Neural progenitor cell (in vitro differentiated cells): ENCODE results near the gene TPT1.

Experiments
- EZH2phosphoT487 ChIP-seq: fragments of 200-600 bp; sonication (generic); IDR thresholded peaks from 2 replicates; pipeline ENCODE4 v1.6.1; 2017; ENCODE audit warnings: antibody characterized with exemption
- TF ChIP-seq, protein P1 (sequence below): fragments of 200-600 bp; sonication (generic); IDR thresholded peaks from 2 replicates; pipeline ENCODE4 v1.5.1; 2017; ENCODE audit warnings: antibody characterized with exemption, mild to moderate bottlenecking

DNA sequence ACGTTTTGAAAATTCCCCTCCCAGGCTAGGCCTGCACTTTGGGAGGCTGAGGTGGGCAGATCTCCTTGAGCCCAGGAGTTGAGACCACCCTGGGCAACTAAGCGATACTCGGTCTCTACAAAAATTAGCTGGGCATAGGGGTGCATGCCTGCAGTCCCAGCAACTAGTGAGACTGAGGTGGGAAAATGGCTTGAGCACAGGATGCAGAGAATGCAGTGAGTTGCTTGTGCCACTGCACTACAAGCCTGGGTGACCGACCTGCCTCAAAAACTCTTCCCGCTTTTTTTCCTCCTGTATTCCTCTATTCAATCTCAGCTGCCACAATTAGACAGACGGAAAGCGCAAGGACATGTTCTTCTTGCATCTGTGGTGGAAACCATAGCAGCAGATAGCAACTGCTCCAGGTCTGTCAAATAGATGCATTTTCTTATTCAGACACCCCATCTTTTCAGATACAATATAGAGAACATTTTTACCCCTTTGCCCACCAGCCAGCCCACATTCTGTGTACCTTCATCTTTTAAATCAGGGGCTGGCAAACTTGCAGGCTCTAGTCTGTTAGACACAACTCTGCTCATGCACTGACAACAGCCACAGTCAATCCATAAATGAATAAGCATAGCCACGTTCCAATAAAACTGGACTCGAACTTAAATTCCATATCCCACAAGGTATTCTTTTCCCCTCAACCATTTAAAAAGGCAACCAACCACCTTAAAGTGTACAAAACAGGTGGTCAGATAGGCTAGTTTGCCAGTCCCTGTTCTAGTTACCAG is 4.8 kb downstream of the TPT1 start:
- TF ChIP-seq EZH2phosphoT487, result no peak
- TF ChIP-seq, protein P1, sequence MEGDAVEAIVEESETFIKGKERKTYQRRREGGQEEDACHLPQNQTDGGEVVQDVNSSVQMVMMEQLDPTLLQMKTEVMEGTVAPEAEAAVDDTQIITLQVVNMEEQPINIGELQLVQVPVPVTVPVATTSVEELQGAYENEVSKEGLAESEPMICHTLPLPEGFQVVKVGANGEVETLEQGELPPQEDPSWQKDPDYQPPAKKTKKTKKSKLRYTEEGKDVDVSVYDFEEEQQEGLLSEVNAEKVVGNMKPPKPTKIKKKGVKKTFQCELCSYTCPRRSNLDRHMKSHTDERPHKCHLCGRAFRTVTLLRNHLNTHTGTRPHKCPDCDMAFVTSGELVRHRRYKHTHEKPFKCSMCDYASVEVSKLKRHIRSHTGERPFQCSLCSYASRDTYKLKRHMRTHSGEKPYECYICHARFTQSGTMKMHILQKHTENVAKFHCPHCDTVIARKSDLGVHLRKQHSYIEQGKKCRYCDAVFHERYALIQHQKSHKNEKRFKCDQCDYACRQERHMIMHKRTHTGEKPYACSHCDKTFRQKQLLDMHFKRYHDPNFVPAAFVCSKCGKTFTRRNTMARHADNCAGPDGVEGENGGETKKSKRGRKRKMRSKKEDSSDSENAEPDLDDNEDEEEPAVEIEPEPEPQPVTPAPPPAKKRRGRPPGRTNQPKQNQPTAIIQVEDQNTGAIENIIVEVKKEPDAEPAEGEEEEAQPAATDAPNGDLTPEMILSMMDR, result no peak
